ENCODE data around the gene DOCK1.

DOCK1 gene

GRCh38 chr10:127059314-127059713 lies 154.1 kb downstream of the DOCK1 start:
- Histone ChIP-seq H3K4me2 (ENCODE audit: insufficient read depth, low read length) (no peak overlapping the region), H3K4me1 (ENCODE audit: insufficient read depth, low read length) (no peaks in the 10 kb centered on the region), H3K79me2 (ENCODE audit: insufficient read depth, low read length) (no peaks in the 10 kb centered on the region), H4K20me1 (ENCODE audit: insufficient read depth, low read length) (no peaks in the 10 kb centered on the region), H3K27ac (ENCODE audit: low read length) (no peak overlapping the region), H3K36me3 (ENCODE audit: insufficient read depth, low read length) (no peaks in the 10 kb centered on the region), H3K9ac (ENCODE audit: low read depth, low read length) (no peak overlapping the region), H3K9me3 (ENCODE audit: insufficient read depth, low read length, severe bottlenecking) (no peaks in the 10 kb centered on the region), H2AFZ (ENCODE audit: low read depth, low read length) (no peak overlapping the region), H3K27me3 (ENCODE audit: insufficient read depth, low read length, poor library complexity) (no peaks in the 10 kb centered on the region), H3K4me3 (ENCODE audit: low read depth in 1 of 2, low read length in 2 of 2) (no peak overlapping the region)
- no peak for TF ChIP-seq EZH2 (IDR thresholded peaks at IDR 0.05; ENCODE audit: borderline replicate concordance, low read depth, low read length, severe bottlenecking)
- TF ChIP-seq CTCF (IDR thresholded peaks at IDR 0.05; ENCODE audit: borderline replicate concordance, extremely low read depth, low read length, poor library complexity, severe bottlenecking) = no peak
- ATAC-seq (ENCODE audit: insufficient read depth, low read depth) (no peak), DNase-seq (no peak)

- no peaks in the 10 kb centered on the region for H3K36me3 ChIP-seq (ENCODE audit: insufficient read depth, low read length)
- no peaks in the 10 kb centered on the region for H3K27me3 ChIP-seq (ENCODE audit: insufficient read depth, low read length, poor library complexity)
- no peaks in the 10 kb centered on the region for H3K79me2 ChIP-seq (ENCODE audit: insufficient read depth, low read length)
- H3K9ac ChIP-seq (ENCODE audit: low read depth, low read length) = no peak overlapping the region
- no peaks in the 10 kb centered on the region for H4K20me1 ChIP-seq (ENCODE audit: insufficient read depth, low read length)
- H3K9me3 ChIP-seq (ENCODE audit: insufficient read depth, low read length, severe bottlenecking) = no peaks in the 10 kb centered on the region
- H2AFZ ChIP-seq (ENCODE audit: low read depth, low read length) = no peak overlapping the region
- DNase-seq (no peak), ATAC-seq (ENCODE audit: insufficient read depth, low read depth) (no peak)
- no peak for TF ChIP-seq CTCF (IDR thresholded peaks at IDR 0.05; ENCODE audit: borderline replicate concordance, extremely low read depth, low read length, poor library complexity, severe bottlenecking)
- no peak for TF ChIP-seq EZH2 (IDR thresholded peaks at IDR 0.05; ENCODE audit: borderline replicate concordance, low read depth, low read length, severe bottlenecking)
- H3K4me3 ChIP-seq (ENCODE audit: low read depth in 1 of 2, low read length in 2 of 2) = no peak overlapping the region
- no peak overlapping the region for H3K27ac ChIP-seq (ENCODE audit: low read length)
- no peaks in the 10 kb centered on the region for H3K4me1 ChIP-seq (ENCODE audit: insufficient read depth, low read length)
- no peak overlapping the region for H3K4me2 ChIP-seq (ENCODE audit: insufficient read depth, low read length)
These were observed 158.5 kb downstream of the DOCK1 start for GRCh38 chr10:127063762-127064161.

GRCh38 chr10:127064474-127064873 lies 159.2 kb downstream of the DOCK1 start:
- H3K79me2 ChIP-seq (ENCODE audit: insufficient read depth, low read length) = no peaks in the 10 kb centered on the region
- H3K4me1 ChIP-seq (ENCODE audit: insufficient read depth, low read length) = no peaks in the 10 kb centered on the region
- H3K9ac ChIP-seq (ENCODE audit: low read depth, low read length) = no peak overlapping the region
- no peak overlapping the region for H2AFZ ChIP-seq (ENCODE audit: low read depth, low read length)
- no peaks in the 10 kb centered on the region for H3K27me3 ChIP-seq (ENCODE audit: insufficient read depth, low read length, poor library complexity)
- no peak for ATAC-seq (ENCODE audit: insufficient read depth, low read depth)
- no peak for DNase-seq
- no peaks in the 10 kb centered on the region for H3K36me3 ChIP-seq (ENCODE audit: insufficient read depth, low read length)
- no peaks in the 10 kb centered on the region for H4K20me1 ChIP-seq (ENCODE audit: insufficient read depth, low read length)
- H3K4me3 ChIP-seq (ENCODE audit: low read depth in 1 of 2, low read length in 2 of 2) = no peak overlapping the region
- no peaks in the 10 kb centered on the region for H3K9me3 ChIP-seq (ENCODE audit: insufficient read depth, low read length, severe bottlenecking)
- no peak overlapping the region for H3K27ac ChIP-seq (ENCODE audit: low read length)
- TF ChIP-seq EZH2 (IDR thresholded peaks at IDR 0.05; ENCODE audit: borderline replicate concordance, low read depth, low read length, severe bottlenecking) (no peak), CTCF (IDR thresholded peaks at IDR 0.05; ENCODE audit: borderline replicate concordance, extremely low read depth, low read length, poor library complexity, severe bottlenecking) (no peak)
- no peak overlapping the region for H3K4me2 ChIP-seq (ENCODE audit: insufficient read depth, low read length)

All from DND-41 (cell line).